Measurements from ENCODE around the gene PILRA.
"Not testable (repeated sequence)": the region's sequence is repeated elsewhere in the genome, so short reads cannot be mapped to it uniquely, and the experiment has no call there.

GRCh38 chr7:100438731-100439130 lies 65.4 kb downstream of the PILRA start:
- not testable (repeated sequence) for TF ChIP-seq CTCF (IDR thresholded peaks at IDR 0.05); ZFX (IDR thresholded peaks at IDR 0.05; ENCODE audit: borderline replicate concordance)

Data from 22Rv1 (cell line).